Kidney epithelial cell (primary cell): Measurements from ENCODE around the gene PAGE2B. TPM values are rescaled to one million over a fixed set of nuclear protein-coding genes. Genes with fewer than 3 reads are reported as not detected.

ENCODE experiments used
- DNase-seq: peaks from one replicate; pipeline ENCODE4 v3.0.0-alpha.2; 2010; ENCODE audit warnings: low read depth
- H3K27me3 ChIP-seq: 2 replicates; pipeline ENCODE4 v1.6.0; 2011; ENCODE audit warnings: low read length; ENCODE audit not compliant: control insufficient read depth, insufficient read depth
- H3K36me3 ChIP-seq: 2 replicates; pipeline ENCODE4 v1.5.1; 2011; ENCODE audit warnings: low read length; ENCODE audit not compliant: control insufficient read depth, insufficient read depth
- H3K4me3 ChIP-seq: 2 replicates; pipeline ENCODE4 v1.5.1; 2011; ENCODE audit warnings: low read depth, mild to moderate bottlenecking, control low read depth, low read length
- total RNA-seq: library from RNA; depleted of rRNA; stranded (reverse); fragments of >200 nt; gene quantifications from 2 replicates; pipeline ENCODE4 v1.2.3, GENCODE V29; 2015
- TF ChIP-seq, protein P1 (sequence below): IDR thresholded peaks from 2 replicates; pipeline ENCODE4 v1.5.1; 2011; ENCODE audit warnings: mild to moderate bottlenecking, moderate library complexity, low read length, control low read depth, inconsistent platforms; ENCODE audit not compliant: insufficient read depth, poor library complexity, severe bottlenecking

PAGE2B gene
- total RNA-seq, 1 donor from 2014 or later: not detected

DNA sequence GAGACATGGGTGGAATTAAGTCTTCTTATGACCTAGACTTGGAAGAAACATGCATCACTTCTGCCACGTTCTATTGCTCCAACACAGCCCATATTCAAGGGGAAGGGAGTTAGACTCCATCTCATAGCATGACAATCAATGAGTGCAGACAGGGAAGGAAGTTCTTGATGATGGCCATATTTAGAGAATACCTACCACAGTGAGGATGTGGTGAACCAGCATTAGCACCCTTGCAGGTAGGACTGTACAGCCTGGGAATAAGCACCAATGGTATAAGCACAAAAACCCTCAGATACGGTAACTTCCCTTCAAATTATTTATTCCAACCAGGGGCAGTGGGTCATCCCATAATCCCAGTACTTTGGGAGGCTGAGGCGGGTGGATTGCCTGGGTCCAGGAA lies 43.7 kb downstream of the PAGE2B start:
- TF ChIP-seq, protein P1, sequence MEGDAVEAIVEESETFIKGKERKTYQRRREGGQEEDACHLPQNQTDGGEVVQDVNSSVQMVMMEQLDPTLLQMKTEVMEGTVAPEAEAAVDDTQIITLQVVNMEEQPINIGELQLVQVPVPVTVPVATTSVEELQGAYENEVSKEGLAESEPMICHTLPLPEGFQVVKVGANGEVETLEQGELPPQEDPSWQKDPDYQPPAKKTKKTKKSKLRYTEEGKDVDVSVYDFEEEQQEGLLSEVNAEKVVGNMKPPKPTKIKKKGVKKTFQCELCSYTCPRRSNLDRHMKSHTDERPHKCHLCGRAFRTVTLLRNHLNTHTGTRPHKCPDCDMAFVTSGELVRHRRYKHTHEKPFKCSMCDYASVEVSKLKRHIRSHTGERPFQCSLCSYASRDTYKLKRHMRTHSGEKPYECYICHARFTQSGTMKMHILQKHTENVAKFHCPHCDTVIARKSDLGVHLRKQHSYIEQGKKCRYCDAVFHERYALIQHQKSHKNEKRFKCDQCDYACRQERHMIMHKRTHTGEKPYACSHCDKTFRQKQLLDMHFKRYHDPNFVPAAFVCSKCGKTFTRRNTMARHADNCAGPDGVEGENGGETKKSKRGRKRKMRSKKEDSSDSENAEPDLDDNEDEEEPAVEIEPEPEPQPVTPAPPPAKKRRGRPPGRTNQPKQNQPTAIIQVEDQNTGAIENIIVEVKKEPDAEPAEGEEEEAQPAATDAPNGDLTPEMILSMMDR: no peak
- Histone ChIP-seq H3K4me3 (no peak overlapping the region), H3K36me3 (no peaks in the 10 kb centered on the region), H3K27me3 (no peaks in the 10 kb centered on the region)
- DNase-seq: no peak

DNA sequence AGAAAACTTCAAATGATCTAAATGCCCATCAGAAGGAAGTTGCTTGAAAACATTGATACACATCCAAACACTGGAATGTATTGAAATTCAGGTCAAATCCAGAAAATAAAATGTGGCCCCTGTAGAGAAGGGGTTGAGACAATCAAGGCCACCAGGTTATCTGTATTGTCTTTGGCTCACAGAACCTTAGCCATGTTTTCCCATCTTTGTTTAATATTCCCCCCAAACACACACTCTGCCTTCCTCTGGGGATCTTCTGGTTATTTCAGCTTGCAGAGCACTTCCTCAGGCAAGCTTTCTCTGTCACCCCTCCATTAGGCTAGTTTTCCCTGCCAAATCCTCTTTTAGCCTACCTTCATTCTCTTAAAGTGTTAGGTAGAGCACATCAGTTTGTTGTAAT lies 44.4 kb downstream of the PAGE2B start:
- Histone ChIP-seq H3K36me3 (no peaks in the 10 kb centered on the region), H3K4me3 (no peak overlapping the region), H3K27me3 (no peaks in the 10 kb centered on the region)
- DNase-seq: no peak
- TF ChIP-seq, protein P1: no peak

DNA sequence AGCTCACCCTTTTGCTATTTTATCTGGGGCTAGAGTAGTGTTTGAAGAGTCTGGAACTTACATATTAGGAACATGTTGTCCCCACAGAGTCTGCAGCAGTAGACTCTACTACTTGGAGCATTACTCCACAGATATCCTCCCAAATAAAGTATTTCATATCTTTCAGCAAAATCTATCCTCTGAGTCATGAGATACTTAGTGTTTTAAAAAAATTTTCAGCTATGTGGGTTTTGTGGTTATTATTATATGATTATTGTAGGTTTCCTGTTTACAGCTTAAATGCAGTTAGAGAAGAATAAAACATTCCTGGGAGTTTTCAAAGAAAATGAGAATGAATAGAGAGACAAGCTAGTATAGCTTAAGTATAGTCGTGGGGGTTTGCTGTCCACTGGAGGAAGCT lies 44.9 kb downstream of the PAGE2B start:
- DNase-seq: no peak
- H3K4me3 ChIP-seq: no peak overlapping the region
- H3K27me3 ChIP-seq: no peaks in the 10 kb centered on the region
- H3K36me3 ChIP-seq: no peaks in the 10 kb centered on the region
- TF ChIP-seq, protein P1: no peak

DNA sequence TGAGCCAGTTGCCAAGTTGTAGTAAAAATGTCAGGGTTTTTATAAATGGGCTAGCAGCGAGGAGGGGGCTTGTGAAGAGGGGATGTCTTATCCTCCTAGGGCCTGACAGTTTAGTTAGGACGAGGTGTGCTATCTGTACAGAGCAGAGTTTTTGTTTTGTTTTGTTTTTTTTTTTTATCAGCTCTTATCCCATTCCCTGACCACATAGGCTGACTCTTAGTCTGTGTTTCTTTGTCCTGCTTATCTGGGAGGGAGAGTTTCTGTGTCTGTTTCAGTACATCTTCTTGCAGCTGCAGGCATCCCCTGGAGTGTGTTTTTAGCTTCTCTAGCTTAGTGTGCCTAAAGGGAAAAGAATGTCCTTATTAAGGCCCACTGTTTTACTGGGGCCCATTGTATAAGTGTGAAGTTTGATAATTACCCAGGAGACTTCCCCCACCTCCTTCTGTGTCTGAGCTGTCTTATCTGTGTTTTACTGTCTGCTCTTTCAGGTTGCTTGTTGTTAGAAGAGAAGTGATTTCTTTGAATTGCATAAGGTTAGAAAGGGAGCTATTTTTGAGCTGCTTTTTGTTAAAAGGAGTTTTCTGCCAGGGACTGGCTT lies 46.0 kb downstream of the PAGE2B start:
- TF ChIP-seq, protein P1: no peak
- H3K27me3 ChIP-seq: no peaks in the 10 kb centered on the region
- H3K4me3 ChIP-seq: no peak overlapping the region
- no peak for DNase-seq
- H3K36me3 ChIP-seq: no peaks in the 10 kb centered on the region

DNA sequence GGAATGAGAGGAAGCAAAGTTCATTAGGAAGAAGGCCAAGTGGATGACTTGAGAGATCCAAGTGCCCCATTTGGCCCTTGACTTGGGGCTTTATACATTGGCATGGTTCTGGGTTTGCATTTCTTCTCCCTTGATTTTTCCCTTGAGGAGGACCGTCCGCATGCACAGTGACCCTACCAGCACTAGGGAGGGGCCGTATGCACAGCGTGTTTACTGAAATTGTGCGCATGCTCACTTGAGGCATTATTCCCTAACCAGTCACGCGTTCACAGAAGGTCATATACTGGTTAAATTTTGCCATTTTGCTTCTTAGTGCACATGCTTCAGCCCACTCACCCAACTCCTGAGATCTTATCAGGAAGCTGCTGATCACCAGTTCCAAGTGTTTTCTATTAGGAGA lies 49.1 kb downstream of the PAGE2B start:
- TF ChIP-seq, protein P1: no peak
- Histone ChIP-seq H3K36me3 (no peaks in the 10 kb centered on the region), H3K27me3 (no peaks in the 10 kb centered on the region), H3K4me3 (no peak overlapping the region)
- no peak for DNase-seq

DNA sequence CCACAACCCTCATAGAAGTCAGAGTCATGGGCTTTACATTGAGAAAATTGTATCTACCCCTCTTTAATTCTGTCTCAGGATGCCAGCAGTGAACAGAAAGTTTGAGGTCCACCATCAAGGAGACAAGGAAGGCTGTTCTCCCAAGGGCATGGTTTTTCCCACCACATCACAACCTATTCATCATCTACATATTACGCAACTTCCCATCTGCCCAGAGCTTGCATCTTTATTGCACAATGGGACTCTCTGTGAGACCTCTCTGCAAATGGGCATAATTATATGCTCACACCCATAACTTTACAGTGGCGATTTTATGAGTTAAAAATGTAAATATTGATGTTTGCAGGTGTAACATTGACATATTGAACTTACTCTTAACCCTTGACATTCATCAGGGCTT lies 52.9 kb downstream of the PAGE2B start:
- no peaks in the 10 kb centered on the region for H3K36me3 ChIP-seq
- no peaks in the 10 kb centered on the region for H3K27me3 ChIP-seq
- DNase-seq: no peak
- H3K4me3 ChIP-seq: no peak overlapping the region
- TF ChIP-seq, protein P1: no peak
